D341Med (cell line): ENCODE measurements around the gene PDGFD.
A peak's percentile ranks its signal among the peaks of the same experiment; 100 is the strongest.

Experiments used
- DNase-seq: peaks from one replicate; pipeline ENCODE4 v3.0.0; 2012; ENCODE audit warnings: low spot score

PDGFD gene

DNA sequence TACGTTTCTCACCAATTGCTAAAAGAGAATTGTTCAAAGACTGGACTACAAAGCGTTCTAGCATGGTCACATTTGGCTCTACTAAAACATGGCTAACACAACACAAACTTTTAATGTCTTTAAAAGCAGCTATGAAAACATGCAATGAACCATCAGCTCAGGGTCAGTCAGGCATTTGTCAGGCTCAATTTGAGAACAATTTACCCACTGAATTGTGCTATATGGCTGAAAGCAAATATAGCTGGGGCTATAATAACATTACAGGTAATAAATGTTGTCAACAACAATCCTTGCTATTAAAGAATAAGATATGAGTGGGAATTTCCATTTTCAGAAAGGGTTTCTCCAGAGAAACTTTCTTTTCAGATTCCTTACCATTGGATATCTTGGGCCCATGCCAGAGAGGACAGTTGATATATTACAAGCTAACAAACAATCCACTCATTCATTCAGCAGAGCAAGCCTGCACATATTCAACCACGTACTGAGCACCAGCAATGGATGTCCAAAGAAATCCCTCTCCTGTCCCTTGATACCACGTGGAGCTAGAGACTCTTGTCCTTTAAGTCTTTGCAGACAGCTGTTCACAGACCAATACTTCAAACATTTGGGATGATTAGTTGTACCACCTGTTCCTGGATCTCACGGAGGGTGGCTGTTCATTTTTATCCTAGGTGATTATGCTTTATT is 210.0 kb downstream of the PDGFD start:
- DNase-seq, result peak; percentile 33

GRCh38 chr11:103949781-103950180 is 214.2 kb downstream of the PDGFD start:
- DNase-seq, result no peak

GRCh38 chr11:103948187-103948763 is 215.7 kb downstream of the PDGFD start:
- no peak for DNase-seq

DNA sequence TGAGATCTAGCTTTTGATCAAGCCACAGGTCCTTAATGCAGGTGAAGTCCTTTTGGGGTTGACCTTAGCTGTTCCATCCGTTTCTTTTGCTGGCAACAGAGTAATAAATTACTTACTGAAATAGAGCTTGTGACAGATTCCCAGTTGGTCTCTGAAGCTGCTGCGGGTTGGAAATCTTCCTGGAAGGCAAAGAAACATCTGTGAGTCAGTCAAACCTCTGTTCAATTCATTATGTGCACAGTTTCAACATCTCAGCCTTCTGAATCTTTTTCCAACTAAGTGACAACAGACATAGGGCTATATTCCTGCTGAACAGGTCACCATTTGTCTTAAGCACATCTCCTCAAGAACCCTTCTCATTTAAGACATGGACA is 216.4 kb downstream of the PDGFD start:
- DNase-seq, result no peak

GRCh38 chr11:103946793-103947545 is 217.0 kb downstream of the PDGFD start:
- no peak for DNase-seq

DNA sequence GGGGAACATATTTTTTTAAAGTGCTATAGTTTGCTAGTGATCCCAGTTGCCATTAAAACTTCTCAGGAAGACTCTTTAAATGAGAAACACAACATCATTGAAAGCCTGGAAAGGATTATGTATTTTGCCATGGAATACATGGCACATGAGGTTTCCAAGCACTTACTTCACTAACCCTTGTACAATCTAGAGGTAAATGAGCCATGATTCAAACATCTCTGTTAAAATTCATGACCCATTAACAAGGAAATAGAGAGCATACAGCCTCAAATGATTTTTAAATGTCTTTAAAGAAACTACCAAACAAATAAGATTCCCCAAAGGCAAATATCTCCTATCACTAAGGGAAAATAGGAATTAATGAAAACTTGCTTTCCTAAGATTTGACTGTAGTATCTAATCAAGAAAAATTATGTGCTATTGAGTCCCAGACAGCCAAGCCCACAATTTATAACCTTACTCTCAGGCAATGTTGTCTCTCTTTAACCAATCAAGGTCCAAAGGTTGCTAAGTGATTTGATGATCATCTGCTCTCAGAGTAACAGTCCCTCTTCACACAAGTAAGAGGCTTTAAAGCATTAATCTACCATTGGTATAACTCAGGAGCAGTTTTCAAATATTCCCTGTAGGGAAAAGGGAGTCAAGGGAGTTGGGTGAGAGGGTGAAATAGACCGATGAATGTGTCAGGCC is 219.6 kb downstream of the PDGFD start:
- no peak for DNase-seq

DNA sequence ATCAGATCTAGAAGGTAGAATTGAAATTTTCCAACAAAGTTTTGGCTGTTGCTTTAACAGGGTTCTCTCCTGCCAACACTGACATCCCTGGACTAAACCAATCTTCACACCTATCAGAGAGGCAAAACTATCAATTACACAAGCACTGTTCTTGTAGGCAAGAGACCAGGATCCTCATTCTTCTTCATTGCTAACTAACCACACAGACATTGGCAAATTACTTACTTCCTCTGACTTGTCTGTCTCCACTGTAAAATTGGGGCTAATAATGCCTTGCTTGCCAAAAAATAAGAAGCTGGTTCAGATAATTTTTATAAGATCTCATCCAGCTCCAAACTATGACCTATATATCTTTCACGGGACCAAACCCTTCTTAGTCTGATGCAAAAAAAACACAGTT is 221.3 kb downstream of the PDGFD start:
- no peak for DNase-seq

GRCh38 chr11:103940551-103940950 is 223.4 kb downstream of the PDGFD start:
- DNase-seq, result no peak

- DNase-seq, result no peak
Observed at GRCh38 chr11:103939694-103940093, 224.3 kb downstream of the PDGFD start.

- DNase-seq, result no peak
Observed at GRCh38 chr11:103936059-103936458, 227.9 kb downstream of the PDGFD start.

DNA sequence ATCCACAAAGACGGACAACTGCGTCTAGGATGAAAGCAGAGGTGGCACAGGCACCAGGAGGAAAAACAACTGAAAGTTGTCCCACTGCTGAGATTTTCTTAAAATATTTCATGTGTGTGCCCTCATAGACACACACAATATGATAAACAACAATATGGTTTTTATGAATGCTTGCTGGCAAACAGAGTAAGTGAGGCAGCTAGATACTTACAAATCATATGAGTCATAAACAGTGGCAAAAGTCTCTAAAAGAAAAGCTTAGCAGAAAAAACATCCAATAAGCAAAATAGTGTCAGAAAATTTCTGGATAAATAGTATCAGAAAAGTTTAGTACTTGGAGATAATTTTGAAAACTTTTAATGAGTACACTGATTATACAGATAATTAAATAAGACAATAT is 228.7 kb downstream of the PDGFD start:
- DNase-seq, result no peak

- no peak for DNase-seq
Observed at GRCh38 chr11:103929170-103929903, 234.6 kb downstream of the PDGFD start.

- no peak for DNase-seq
Observed at GRCh38 chr11:103928802-103929161, 235.2 kb downstream of the PDGFD start.

DNA sequence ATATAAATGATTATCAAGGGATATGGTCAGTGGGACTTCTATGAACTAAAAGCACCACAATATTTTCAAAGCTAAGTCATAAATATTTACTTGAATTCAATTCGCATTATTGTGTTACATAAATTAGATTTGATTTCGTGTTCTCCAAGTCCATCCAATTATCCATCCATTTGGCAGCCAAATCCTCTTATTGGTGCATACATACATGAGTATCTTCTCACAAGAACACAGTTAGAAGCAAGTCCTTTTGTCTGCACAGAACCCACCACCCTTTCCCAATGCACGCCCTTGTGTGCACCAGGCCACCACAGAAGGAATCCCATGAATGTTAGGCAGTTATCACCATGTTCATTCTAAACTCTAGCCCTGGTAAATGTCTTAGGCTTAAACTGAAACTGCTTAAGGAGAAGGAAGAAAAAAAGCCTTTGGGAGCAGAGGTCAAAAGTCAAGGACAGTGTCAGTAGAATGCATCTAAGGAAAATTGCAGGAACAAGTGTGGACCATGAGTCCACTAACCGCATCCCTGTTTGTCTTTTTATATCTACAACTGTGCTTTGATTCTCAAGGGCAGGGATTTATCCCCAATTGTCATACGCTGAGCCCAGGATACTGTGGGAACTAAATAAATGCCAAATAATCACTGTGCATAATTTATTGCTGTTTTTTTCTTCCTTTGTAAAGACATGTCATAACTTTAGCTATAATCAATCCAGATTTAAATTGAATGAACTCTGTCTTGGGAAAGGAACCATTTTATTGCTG is 235.7 kb downstream of the PDGFD start:
- no peak for DNase-seq

DNA sequence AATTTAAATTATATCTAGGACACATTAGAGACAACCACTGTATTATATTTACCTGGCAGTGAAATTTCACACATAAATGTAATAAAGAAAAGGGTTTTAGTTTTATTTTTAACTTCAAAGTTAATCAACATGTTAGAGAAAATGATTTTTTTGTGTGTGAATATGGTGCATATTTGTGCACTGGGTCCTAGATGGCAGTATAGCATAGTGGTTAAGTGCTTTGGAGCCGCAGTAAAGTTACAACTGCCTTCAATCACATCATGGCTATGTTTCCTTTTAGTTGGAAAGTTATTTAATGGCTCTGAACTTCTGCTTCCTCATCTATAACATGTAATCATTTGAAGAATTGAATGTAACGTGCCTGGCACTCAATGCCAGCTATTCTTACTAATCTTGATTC is 236.4 kb downstream of the PDGFD start:
- DNase-seq, result peak; percentile 38

- no peak for DNase-seq
Observed at GRCh38 chr11:103926990-103927389, 237.0 kb downstream of the PDGFD start.

DNA sequence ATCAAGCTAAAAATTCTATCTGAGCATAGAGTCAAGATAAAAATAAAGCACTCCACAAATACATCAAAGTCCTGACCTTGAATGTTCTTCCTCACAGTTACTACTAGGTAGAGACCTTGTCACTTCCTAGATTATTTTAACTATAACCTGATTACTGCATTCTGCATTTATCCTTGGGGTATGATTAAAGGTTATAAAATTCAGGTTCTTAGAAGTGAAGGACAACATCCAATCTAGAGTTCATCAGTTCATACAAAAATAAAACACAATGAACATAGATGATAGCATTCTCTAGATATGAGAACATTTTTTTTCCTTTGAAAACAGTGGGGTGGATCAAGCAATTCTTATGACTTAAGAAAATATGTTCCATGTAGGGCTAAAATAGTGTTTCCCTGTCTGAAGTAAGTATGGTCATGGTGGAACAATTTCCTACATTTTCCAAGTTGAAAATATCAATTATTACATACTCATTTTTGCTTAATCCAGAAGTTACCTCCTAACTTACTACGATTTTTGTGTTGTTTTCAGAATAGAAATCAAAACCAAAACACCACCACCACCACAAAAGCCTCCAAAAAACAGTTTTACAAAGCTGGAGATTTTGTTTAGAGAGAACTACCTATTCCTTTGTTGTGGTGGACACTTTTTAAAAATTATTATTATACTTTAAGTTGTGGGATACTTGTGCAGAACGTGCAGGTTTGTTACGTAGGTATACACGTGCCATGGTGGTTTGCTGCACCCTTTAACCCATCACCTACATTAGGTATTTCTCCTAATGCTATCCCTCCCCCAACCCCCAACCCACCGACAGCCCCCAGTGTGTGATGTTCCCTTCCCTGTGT is 239.6 kb downstream of the PDGFD start:
- no peak for DNase-seq

DNA sequence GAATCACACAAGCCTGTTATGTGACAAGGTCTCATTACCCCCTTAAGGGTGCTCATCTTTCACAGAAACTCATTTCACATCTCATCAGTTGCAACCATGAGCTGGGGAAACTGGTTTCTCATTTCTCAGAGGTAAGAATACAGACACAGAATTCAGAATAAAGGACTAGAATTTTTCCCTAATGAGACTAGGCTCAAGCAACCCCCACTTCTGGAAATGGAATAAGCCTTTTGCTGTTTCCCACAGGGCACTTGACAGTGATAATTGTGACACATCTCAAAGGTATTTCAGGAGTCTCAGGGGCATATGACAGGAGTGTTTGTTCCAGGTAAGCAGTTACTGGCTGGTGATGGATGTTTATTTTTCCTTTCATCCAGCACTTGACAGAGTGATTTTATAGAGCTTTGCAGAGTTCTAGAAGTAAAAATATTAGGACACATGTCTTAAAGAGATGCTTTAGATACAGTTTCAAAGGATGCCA is 240.5 kb downstream of the PDGFD start:
- DNase-seq, result no peak

DNA sequence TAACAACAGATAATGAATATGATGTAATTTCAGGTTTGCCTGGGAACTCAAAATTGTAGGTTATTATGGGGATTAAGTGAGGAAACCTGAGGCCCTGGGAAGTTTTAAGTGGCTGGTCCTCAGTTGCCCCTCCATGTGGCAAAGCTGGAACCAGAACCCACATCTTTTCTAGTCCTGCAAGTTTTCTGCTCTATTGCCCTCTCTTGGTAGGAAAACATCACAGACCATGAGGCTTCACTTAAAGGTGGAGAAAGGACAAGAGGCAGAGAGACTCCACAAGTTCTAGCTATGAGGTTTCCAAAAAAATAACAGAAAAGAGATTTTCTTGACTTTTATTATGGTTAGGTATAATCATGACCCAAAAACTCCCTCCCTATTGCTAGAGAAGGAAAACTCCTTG is 243.0 kb downstream of the PDGFD start:
- no peak for DNase-seq

- no peak for DNase-seq
Observed at GRCh38 chr11:103920449-103920848, 243.5 kb downstream of the PDGFD start.
